T47D (cell line): ENCODE data around the gene HIVEP3.

Experiments
- DNase-seq, 2 experiments: peaks; one replicate each; pipeline versions ENCODE4 v3.0.0 to v3.0.0-alpha.2; 2011 to 2012; ENCODE audit warnings: low read depth in 1 of 2, low spot score in 1 of 2
- JUND ChIP-seq: IDR thresholded peaks from 2 replicates; pipeline ENCODE4 v1.6.1; 2012; ENCODE audit warnings: low read depth
- in situ Hi-C: cut with HindIII; loops from 2 replicates; pipeline ENCODE4 v1.10.0; 2016; ENCODE audit warnings: low sequenced_read_pairs, low pct_unique_long_range_greater_than_20kb

HIVEP3 gene

GRCh38 chr1:41592451-41593125, 326.1 kb downstream of the HIVEP3 start:
- TF ChIP-seq JUND = no peak
- no peak for DNase-seq
- in situ Hi-C loops = no loop called here

GRCh38 chr1:41591891-41592290, 326.8 kb downstream of the HIVEP3 start:
- TF ChIP-seq JUND = no peak
- in situ Hi-C loops = no loop called here
- no peak for DNase-seq

DNA sequence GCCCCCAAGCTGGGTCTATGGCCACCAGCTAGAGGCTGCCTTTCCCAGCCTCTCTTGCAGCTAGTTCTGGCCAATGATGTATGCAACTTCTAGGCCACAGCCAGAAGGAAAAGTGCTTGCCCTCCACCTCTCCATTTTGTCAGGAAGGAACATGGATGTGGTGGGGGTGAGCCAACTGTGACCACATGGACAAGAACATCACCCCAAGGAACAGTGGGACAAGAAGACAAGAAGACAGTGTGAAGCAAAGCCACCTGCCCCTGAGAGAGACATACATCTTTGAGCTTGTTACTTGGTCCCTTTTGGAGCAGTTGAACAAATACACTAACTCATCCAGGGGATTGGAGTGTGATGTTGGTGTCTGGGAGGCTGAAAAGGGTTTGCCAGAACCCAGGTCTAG, 328.4 kb downstream of the HIVEP3 start:
- in situ Hi-C loops = no loop called here
- TF ChIP-seq JUND = no peak

DNA sequence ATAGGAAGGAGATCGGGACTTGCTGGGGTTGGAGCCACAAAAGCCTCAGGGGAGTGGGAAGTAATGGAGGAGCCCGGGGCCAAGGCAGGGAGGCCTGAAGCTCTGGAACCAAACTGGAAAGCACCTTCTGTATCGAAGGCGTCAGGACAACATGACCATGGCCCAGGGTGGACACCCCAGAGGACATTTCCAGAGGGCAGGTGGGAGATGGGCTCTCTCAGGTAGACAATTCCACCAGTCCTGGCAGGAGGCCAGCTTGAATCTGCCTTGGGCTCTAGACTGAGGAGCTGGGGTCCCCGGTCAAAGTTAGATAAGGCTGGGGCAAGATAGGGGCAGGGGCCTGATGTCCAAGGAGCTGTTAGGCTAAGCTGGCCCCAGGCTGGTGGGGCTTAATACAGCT, 329.3 kb downstream of the HIVEP3 start:
- DNase-seq = no peak
- in situ Hi-C loops = no loop called here
- TF ChIP-seq JUND = no peak

More for the DNA sequence above, 328.4 kb downstream of the HIVEP3 start:
- no peak for DNase-seq

DNA sequence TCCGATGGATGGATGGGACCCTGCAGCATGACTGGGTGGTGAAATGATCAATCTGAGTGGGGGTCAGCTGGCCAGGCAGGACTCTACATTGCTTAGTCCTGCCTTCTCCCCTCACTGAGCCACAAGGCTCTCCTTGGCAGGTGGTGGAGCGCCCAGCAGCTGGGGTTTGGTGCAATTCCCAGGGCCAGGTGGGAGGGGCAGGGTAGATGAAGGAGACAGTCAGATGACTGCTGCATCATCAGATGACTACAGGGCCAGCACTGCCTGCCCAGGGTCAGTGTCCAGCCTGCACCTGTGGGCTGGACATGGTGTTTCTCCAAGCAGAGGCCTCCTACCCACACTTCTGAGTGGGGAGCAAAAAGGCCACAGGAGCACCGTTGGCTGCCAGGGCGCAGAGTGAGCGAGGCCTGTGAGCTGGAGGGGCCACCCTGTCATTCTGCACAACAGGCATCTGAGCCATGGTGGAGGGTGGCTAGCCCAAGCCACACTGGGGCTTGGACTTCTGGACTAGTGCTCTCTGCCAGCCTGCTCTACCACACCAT, 330.3 kb downstream of the HIVEP3 start:
- no peak for DNase-seq
- no peak for TF ChIP-seq JUND
- in situ Hi-C loops = no loop called here

- TF ChIP-seq JUND = no peak
- in situ Hi-C loops = no loop called here
- no peak for DNase-seq
Measured at GRCh38 chr1:41587791-41588190, 330.9 kb downstream of the HIVEP3 start.

- no peak for DNase-seq
- no peak for TF ChIP-seq JUND
- in situ Hi-C loops = no loop called here
Measured at GRCh38 chr1:41586230-41586629, 332.5 kb downstream of the HIVEP3 start.

GRCh38 chr1:41583658-41584547, 334.8 kb downstream of the HIVEP3 start:
- DNase-seq = no peak
- in situ Hi-C loops = no loop called here

DNA sequence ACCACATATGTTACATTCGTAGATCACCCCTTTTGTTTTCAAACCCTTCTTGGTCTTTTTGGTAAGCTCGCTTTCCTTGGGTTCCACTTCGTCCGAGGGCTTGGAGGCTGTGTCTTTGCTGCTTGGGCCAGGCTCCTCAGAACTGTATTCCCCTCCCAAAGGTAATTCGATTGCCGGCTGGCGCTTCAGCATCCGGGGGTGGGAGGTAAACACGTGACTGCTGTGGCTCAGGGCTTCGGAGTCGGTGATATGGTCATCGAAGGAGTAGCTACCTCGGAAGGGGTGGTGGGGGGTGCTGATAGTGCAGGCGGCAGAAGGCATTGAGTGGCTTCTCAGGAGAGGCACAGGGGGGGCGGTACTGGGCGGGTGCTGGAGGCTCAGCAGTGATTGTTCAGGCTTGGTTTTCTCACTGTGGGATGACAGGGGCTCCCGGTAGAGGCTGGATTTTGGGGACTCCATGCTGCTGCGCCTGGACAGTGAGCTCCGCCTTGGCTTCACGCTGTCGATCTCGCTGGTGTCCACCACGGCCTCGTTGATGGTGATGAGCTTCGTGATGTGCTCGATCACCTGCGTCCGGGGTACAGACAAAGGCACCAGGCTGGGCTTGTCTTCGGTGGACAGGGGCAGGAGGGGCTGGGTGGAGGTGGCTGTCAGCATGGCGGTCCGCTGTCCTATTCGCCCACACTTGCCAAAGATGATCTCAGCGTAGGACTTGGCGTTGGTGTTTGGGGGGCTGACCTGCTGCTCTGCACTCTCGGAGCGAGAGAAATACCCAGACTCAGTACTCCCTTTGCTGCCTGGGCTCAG, 335.7 kb downstream of the HIVEP3 start:
- in situ Hi-C loops = no loop called here
- DNase-seq = no peak
- no peak for TF ChIP-seq JUND

More at GRCh38 chr1:41583658-41584547, 334.8 kb downstream of the HIVEP3 start:
- no peak for TF ChIP-seq JUND

- DNase-seq = no peak
- TF ChIP-seq JUND = no peak
- in situ Hi-C loops = no loop called here
Measured at GRCh38 chr1:41582351-41582750, 336.4 kb downstream of the HIVEP3 start.

- no peak for TF ChIP-seq JUND
- no peak for DNase-seq
- in situ Hi-C loops = no loop called here
Measured at GRCh38 chr1:41582004-41582325, 336.8 kb downstream of the HIVEP3 start.

DNA sequence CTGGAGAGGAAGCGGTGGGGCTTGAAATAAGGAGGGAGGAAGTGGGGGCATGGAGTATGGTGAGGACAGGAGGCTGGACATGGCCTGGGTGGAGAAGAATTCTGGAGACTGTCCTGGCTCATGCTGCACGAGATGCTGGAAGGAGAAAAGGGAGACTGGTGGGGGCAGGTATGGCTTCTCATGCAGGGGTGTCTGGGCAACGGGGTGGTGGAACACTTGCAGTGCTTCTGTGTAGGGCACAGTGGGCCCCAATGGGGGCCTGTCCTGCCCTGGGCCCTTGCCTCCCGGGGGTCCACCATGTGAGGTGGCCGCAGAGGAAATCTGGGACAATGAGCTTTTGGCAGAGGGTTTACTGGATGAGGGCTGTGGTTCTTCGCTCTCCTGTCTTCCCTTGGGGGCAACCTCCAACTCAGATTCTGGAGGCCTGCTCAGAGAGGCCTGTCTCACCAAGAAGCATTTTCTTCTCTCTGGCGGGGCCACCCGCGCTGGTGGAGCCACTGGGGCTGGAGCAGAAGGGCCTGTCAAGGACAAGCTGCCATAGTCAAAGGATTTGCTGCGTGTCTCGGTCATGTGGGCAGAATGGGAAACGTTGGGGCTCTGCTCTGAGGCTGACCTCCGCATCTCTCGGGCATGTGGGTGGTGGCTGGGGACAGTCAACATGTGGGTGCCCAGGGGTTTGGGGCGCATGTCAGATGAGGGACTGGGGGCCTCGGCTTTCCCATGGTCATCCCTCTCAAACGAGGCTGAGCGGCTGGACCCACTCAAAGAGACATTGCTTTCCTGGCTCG, 337.3 kb downstream of the HIVEP3 start:
- TF ChIP-seq JUND = no peak
- in situ Hi-C loops = no loop called here

More for the DNA sequence above, 337.3 kb downstream of the HIVEP3 start:
- no peak for DNase-seq
